Kidney epithelial cell (primary cell): Measurements from ENCODE around the gene LRRC7. TPM values are rescaled to one million over a fixed set of nuclear protein-coding genes. Genes with fewer than 3 reads are reported as not detected.

Experiments used
- DNase-seq: peaks from one replicate; pipeline ENCODE4 v3.0.0-alpha.2; 2010; ENCODE audit warnings: low read depth
- H3K27me3 ChIP-seq: 2 replicates; pipeline ENCODE4 v1.6.0; 2011; ENCODE audit warnings: low read length; ENCODE audit not compliant: control insufficient read depth, insufficient read depth
- H3K36me3 ChIP-seq: 2 replicates; pipeline ENCODE4 v1.5.1; 2011; ENCODE audit warnings: low read length; ENCODE audit not compliant: control insufficient read depth, insufficient read depth
- H3K4me3 ChIP-seq: 2 replicates; pipeline ENCODE4 v1.5.1; 2011; ENCODE audit warnings: low read depth, mild to moderate bottlenecking, control low read depth, low read length
- CTCF ChIP-seq: IDR thresholded peaks from 2 replicates; pipeline ENCODE4 v1.5.1; 2011; ENCODE audit warnings: mild to moderate bottlenecking, moderate library complexity, low read length, control low read depth, inconsistent platforms; ENCODE audit not compliant: insufficient read depth, poor library complexity, severe bottlenecking
- total RNA-seq: library from RNA; depleted of rRNA; stranded (reverse); fragments of >200 nt; gene quantifications from 2 replicates; pipeline ENCODE4 v1.2.3, GENCODE V29; 2015

LRRC7 gene
- total RNA-seq, 1 donor from 2014 or later, result 0.04 TPM

GRCh38 chr1:69754521-69754920 lies 186.8 kb downstream of the LRRC7 start:
- Histone ChIP-seq H3K36me3 (no peaks in the 10 kb centered on the region), H3K4me3 (no peak overlapping the region), H3K27me3 (no peaks in the 10 kb centered on the region)
- no peak for TF ChIP-seq CTCF
- no peak for DNase-seq

- Histone ChIP-seq H3K27me3 (no peaks in the 10 kb centered on the region), H3K4me3 (no peak overlapping the region), H3K36me3 (no peaks in the 10 kb centered on the region)
- no peak for TF ChIP-seq CTCF
- DNase-seq, result no peak
Measured at GRCh38 chr1:69755647-69756046, 187.9 kb downstream of the LRRC7 start.

GRCh38 chr1:69765951-69766350 lies 198.2 kb downstream of the LRRC7 start:
- TF ChIP-seq CTCF, result no peak
- Histone ChIP-seq H3K27me3 (no peaks in the 10 kb centered on the region), H3K4me3 (no peak overlapping the region), H3K36me3 (no peaks in the 10 kb centered on the region)
- no peak for DNase-seq

- Histone ChIP-seq H3K27me3 (no peaks in the 10 kb centered on the region), H3K36me3 (no peaks in the 10 kb centered on the region), H3K4me3 (no peak overlapping the region)
- no peak for TF ChIP-seq CTCF
- DNase-seq, result no peak
Measured at GRCh38 chr1:69766431-69767180, 198.9 kb downstream of the LRRC7 start.

- no peaks in the 10 kb centered on the region for H3K27me3 ChIP-seq
- no peak overlapping the region for H3K4me3 ChIP-seq
- H3K36me3 ChIP-seq, result no peaks in the 10 kb centered on the region
- no peak for TF ChIP-seq CTCF
- no peak for DNase-seq
Measured at GRCh38 chr1:69776555-69776954, 208.8 kb downstream of the LRRC7 start.

- Histone ChIP-seq H3K27me3 (no peaks in the 10 kb centered on the region), H3K4me3 (no peak overlapping the region), H3K36me3 (no peaks in the 10 kb centered on the region)
- no peak for DNase-seq
- no peak for TF ChIP-seq CTCF
Measured at GRCh38 chr1:69777423-69777822, 209.7 kb downstream of the LRRC7 start.
